NB4 (cell line): ENCODE measurements around the gene TAS1R2.

Experiments used
- CTCF ChIP-seq: IDR thresholded peaks from one replicate; pipeline ENCODE4 v1.5.1; 2012; ENCODE audit warnings: low read depth, low read length
- MYC ChIP-seq: IDR thresholded peaks from 2 replicates; pipeline ENCODE4 v1.6.1; 2011; ENCODE audit warnings: low read depth, low read length
- POLR2A ChIP-seq: IDR thresholded peaks from 2 replicates; pipeline ENCODE4 v1.6.1; 2011; ENCODE audit warnings: mild to moderate bottlenecking; ENCODE audit not compliant: insufficient read length; ENCODE audit errors: extremely low read depth

GRCh38 chr1:18799454-18799853, 60.0 kb downstream of the TAS1R2 start:
- TF ChIP-seq MYC (no peak), CTCF (no peak), POLR2A (no peak)
